Skeletal muscle tissue (tissue), 4 donors: ENCODE results near the gene SAT2. TPM values are rescaled to one million over a fixed set of nuclear protein-coding genes. Genes with fewer than 3 reads are reported as not detected.

Experiments
- H3K27ac ChIP-seq: one replicate; pipeline ENCODE4 v1.7.0; 2013; ENCODE audit warnings: mild to moderate bottlenecking, low read depth, low read length, inconsistent platforms
- H3K27me3 ChIP-seq, 3 donors: one replicate each; pipeline ENCODE4 v1.7.0; 2013; ENCODE audit warnings: low read length in 3 of 3; ENCODE audit not compliant: control insufficient read depth in 3 of 3, insufficient read depth in 3 of 3
- H3K36me3 ChIP-seq, 3 donors: one replicate each; pipeline ENCODE4 v1.7.0; 2013; ENCODE audit warnings: low read length in 3 of 3; ENCODE audit not compliant: control insufficient read depth in 3 of 3, insufficient read depth in 3 of 3
- H3K4me1 ChIP-seq, 3 donors: one replicate each; pipeline ENCODE4 v1.7.0; 2013; ENCODE audit warnings: low read length in 3 of 3, mild to moderate bottlenecking in 3 of 3; ENCODE audit not compliant: control insufficient read depth in 3 of 3, insufficient read depth in 3 of 3
- H3K4me3 ChIP-seq, 3 donors: one replicate each; pipeline ENCODE4 v1.7.0; 2013; ENCODE audit warnings: low read length in 3 of 3
- H3K9ac ChIP-seq, 3 donors: one replicate each; pipeline ENCODE4 v1.7.0; 2013; ENCODE audit warnings: low read length in 3 of 3, mild to moderate bottlenecking in 3 of 3, moderate library complexity in 2 of 3, low read depth in 1 of 3
- H3K9me3 ChIP-seq, 3 donors: one replicate each; pipeline ENCODE4 v1.7.0; 2013; ENCODE audit warnings: low read length in 3 of 3; ENCODE audit not compliant: control insufficient read depth in 3 of 3
- total RNA-seq: library from RNA; depleted of rRNA; stranded (reverse); fragments of >200 nt; gene quantifications from one replicate; pipeline ENCODE4 v1.2.3, GENCODE V29; 2014
- donor health status: Osteomylitis.

Gene SAT2
- total RNA-seq, 1 donor from 2014 or later: 41.2 TPM

DNA sequence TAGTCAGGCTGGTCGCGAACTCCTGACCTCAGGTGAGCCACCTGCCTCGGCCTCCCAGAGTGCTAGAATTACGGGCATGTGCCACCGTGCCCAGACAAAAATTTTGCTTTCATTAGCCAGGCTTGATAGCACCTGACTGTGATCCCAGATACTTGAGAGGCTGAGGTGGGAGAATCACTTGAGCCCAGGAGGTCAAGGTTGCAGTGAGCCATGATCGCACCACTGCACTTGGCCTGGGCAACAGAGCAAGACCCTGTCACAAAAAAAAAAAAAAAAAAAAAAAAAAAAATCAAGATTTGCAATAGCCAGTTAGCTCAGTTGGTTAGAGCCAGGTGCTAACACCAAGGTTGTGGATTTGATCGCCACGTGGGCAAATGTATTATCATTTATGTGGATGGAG lies 6.8 kb downstream of the SAT2 start:
- H3K9ac ChIP-seq: no peak overlapping the region
- H3K27me3 ChIP-seq: no peaks in the 10 kb centered on the region
- H3K36me3 ChIP-seq: peaks cover 0 to under 1% (median under 1%) of the 10 kb centered on the region in 3 donors
- H3K27ac ChIP-seq: no peak overlapping the region
- no peak overlapping the region for H3K4me3 ChIP-seq
- no peaks in the 10 kb centered on the region for H3K4me1 ChIP-seq
- H3K9me3 ChIP-seq: no peaks in the 10 kb centered on the region

DNA sequence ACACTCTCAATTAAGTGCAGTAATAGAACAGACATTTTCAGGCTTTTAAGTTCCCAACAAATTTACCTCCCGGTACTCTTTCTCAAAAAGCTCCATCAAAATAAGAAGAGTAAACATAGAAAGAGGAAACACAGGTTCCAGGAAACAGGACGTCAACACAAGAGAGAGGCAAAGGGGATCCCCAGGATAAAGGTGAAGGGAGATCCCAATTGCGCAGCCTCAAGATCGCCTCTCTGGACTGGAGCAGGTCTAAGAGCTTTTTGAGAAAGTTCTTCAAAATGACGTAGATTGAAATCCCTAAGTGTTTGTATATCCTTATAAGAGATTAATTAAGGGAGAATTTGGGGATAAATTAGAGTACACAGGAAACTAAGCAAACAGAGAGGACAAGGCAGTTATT lies 9.0 kb downstream of the SAT2 start:
- no peaks in the 10 kb centered on the region for H3K27me3 ChIP-seq
- H3K9me3 ChIP-seq: no peaks in the 10 kb centered on the region
- no peak overlapping the region for H3K27ac ChIP-seq
- H3K9ac ChIP-seq: no peak overlapping the region
- H3K4me1 ChIP-seq: peaks cover 5 to 6% (median 6%) of the 10 kb centered on the region in 3 donors
- H3K36me3 ChIP-seq: no peaks in the 10 kb centered on the region
- H3K4me3 ChIP-seq: no peak overlapping the region

DNA sequence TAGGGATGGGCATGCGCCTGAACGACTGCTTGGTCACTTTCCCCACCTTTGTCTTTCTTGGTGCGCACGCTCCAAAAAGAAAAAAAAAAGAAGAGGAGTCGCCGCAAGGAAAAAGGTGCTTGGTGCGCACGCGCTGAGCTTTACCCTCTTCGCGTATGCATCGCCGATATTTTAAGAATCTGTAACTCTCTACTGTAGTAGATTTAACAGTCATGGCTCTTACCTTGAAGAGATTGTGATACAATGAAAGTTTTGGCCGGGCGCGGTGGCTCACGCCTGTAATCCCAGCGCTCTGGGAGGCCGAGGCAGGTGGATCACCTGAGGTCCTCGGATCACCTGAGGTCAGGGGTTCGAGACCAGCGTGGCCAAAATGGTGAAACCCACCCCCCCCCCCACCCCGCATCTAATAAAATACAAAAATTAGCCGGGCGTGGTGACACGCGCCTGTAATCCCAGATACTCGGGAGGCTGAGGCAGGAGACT lies 12.3 kb downstream of the SAT2 start:
- no peaks in the 10 kb centered on the region for H3K27me3 ChIP-seq
- H3K36me3 ChIP-seq: peaks cover 0 to 2% (median 0%) of the 10 kb centered on the region in 3 donors
- H3K4me3 ChIP-seq: peak overlapping the region; percentile 76 to 80 (median 76)
- peaks cover 24 to 27% (median 25%) of the 10 kb centered on the region in 3 donors for H3K4me1 ChIP-seq
- H3K27ac ChIP-seq: peak overlapping the region; percentile 82
- H3K9ac ChIP-seq: peak overlapping the region; percentile 64 to 75 (median 65)
- no peaks in the 10 kb centered on the region for H3K9me3 ChIP-seq

DNA sequence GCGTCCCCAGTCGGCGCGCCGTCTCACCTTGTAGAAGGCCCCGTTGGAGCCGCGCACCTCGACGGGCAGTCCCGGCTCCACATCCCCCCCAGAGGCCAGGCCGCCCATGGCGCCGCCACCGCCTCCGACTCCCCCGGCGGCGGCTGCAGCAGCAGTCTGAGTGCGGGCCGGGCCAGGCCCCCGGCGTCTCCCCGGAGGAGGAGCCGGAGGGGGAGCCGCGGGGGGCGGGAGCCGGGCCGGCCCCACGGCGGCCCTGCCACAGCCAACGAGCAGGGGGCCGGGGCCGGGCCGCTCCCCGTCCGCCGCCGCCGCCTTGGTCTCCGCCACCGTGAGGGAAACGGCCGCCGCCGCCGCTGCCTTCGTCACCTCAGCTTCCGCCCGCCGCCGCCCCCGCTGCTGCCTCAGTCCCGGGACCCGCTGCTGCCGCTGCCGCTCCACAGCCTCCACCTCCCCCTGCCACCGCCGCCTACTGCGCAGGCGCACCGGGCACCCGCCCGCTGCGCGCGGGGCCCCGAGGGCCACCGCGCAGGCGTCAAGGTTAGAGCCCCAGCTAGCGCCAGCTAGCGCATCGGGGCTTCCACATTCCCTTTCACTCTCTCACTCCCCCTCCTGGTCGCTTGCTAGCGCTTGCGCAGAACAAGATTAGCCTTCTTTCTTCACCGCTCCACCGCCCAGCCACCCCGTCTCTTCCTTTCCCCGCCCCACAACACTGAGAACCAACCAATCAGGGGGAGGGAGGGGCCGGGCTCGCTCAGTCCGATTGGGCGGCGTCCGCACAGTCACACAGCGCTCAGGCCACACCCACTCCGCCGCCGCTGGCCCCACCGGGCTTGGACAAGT lies 13.0 kb downstream of the SAT2 start, which contains the start of gene FXR2:
FXR2 (minus strand) TSS at position 473 of the 840 bp plus-strand sequence; CDS start at position 108, 365 bp downstream.
- Histone ChIP-seq H3K4me1 (peaks cover 24 to 27% (median 25%) of the 10 kb centered on the region in 3 donors), H3K9me3 (no peaks in the 10 kb centered on the region), H3K9ac (peak within 1 kb of the TSS; percentile 79 to 93 (median 92))

DNA sequence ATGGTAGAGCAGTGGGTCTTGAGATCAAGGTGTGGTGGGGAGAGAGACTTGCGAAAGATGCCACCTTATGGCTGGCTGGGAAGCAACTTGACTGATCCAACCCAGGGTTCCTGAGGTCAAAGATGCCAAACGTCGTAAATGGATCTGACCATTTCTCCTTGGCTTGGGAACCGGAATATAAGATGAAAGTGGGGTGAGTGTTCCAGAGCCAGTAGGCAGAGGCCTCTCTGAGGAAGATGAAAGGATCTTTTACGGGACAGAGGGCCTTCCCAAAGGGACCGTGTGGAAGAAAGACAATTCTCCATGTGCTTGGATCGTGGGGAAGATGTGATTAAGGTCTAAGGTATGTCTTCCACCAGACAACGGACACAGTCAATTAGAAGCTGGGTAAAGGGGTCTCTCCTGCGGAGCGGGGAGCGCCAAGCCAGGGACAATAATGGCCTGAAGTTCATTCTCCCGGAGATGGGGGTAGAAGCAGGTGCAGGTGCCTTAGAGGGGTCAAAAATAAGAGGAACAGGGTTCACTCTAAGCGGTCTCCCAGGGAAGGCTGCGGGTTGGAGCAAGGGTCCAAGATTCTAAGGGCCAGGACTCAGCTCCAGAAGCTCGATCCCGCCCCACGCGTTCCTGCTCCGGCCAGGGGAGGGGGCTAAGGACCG lies 13.7 kb downstream of the SAT2 start:
- Histone ChIP-seq H3K4me1 (peaks cover 24 to 29% (median 27%) of the 10 kb centered on the region in 3 donors), H3K27me3 (no peaks in the 10 kb centered on the region), H3K9ac (peak overlapping the region; percentile 79 to 93 (median 92)), H3K4me3 (peak overlapping the region; percentile 80 to 90 (median 87)), H3K27ac (peak overlapping the region; percentile 82), H3K36me3 (peaks cover 0 to 2% (median 0%) of the 10 kb centered on the region in 3 donors), H3K9me3 (no peaks in the 10 kb centered on the region)

More for the DNA sequence above, 13.0 kb downstream of the SAT2 start, which contains the start of gene FXR2:
- H3K27me3 ChIP-seq: no peaks in the 10 kb centered on the region
- peak within 1 kb of the TSS; percentile 82 for H3K27ac ChIP-seq
- H3K36me3 ChIP-seq: peaks cover 0 to 2% (median 0%) of the 10 kb centered on the region in 3 donors
- peak within 1 kb of the TSS; percentile 80 to 90 (median 87) for H3K4me3 ChIP-seq

DNA sequence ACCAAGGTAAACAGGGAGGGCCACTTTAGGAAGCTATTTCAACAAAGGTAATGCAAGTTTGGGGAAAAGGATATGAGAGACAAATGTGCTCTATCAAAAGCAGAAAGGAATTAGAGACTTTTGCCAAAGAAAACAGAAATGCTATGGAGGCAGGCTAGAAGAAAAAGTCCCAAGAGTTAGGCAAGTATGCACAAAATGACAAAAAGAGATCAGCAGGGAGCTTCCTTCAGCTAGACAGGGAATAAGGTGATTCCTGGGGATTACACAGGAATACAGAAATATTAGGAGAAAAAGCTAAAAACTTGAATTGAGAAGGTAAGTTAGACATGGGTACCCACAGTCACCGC lies 15.4 kb downstream of the SAT2 start:
- Histone ChIP-seq H3K4me1 (peaks cover 24 to 29% (median 27%) of the 10 kb centered on the region in 3 donors), H3K9ac (no peak overlapping the region), H3K4me3 (no peak overlapping the region), H3K36me3 (peaks cover 0 to 5% (median 2%) of the 10 kb centered on the region in 3 donors), H3K27me3 (no peaks in the 10 kb centered on the region), H3K9me3 (no peaks in the 10 kb centered on the region), H3K27ac (peak overlapping the region; percentile 6)

DNA sequence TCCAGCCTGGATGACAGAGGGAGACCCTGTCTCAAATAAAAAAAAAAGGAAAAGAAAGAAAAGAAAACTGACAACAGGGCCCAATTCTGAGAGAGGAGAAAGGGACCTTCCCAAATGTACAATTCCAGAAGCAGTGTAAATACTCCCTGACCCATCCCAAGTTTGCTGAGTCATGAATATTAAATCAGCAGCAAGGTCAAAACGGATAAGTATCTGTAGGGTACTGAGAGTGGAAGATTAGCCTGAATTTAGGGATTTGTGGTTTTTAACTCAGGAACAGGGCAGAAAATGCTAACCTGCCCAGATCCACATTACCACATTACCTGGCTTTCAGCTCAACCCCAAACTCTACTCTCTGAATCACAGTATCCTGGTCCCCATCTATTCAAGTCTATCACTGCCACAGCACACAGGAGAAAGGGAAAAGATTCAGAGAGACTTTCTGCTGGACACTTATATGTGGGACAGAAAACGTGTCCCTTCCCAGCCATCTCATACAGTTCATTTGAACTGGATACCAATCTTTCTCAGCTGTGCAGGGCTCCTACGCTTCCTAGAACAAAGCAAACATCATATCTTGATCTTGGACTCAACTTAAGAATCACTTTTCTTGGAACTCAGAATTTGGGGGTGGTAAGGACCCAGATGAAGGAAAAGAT lies 15.9 kb downstream of the SAT2 start:
- Histone ChIP-seq H3K4me3 (peak overlapping the region in 1 of 3 donors; percentile 11), H3K27me3 (no peaks in the 10 kb centered on the region), H3K9me3 (no peaks in the 10 kb centered on the region), H3K9ac (peak overlapping the region in 1 of 3 donors; percentile 14), H3K36me3 (peaks cover 0 to 5% (median 2%) of the 10 kb centered on the region in 3 donors), H3K27ac (peak overlapping the region; percentile 6), H3K4me1 (peaks cover 26 to 31% (median 27%) of the 10 kb centered on the region in 3 donors)

DNA sequence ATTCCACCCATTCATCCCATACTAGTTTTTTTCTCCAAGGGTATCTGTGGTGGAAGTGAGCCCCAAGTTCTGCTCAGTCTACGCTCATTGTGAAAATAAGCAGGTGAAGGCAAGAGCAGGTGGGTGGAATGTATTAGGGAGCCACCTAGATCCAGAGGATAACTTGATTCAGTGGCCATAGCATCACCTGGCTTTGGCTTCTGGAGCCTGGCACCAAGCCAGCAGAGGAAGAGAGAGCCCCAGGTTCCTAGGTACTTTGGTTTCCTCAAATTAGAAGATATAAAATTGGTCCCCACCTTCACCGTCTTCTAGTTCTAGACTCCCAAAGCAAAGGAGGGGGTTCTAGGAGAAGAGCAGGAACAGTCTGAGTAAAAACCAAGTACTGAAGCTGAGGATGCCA lies 17.0 kb downstream of the SAT2 start:
- Histone ChIP-seq H3K9me3 (no peaks in the 10 kb centered on the region), H3K4me3 (no peak overlapping the region), H3K9ac (no peak overlapping the region), H3K27ac (no peak overlapping the region), H3K36me3 (peaks cover 0 to 7% (median 2%) of the 10 kb centered on the region in 3 donors), H3K4me1 (peaks cover 34 to 37% (median 35%) of the 10 kb centered on the region in 3 donors), H3K27me3 (no peaks in the 10 kb centered on the region)

DNA sequence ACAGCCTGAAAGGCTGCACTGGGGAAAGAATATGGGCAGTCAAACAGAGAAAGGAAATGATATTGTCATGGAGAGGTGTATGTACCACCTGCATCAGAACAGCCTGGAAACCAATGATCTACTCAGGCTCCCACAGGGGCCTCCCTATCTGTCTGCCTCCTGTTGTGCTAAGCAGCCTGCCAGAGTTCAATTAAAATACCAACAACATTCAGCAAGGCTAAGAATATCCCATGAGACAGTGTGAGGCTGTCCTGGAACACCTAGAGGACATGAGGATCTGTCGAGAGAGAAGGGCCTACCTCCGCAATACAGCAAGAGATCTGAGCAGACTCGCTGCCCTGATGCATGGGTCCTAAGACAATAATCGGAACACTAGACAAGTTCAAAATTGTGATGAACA lies 21.3 kb downstream of the SAT2 start:
- H3K4me3 ChIP-seq: no peak overlapping the region
- H3K9me3 ChIP-seq: no peaks in the 10 kb centered on the region
- no peaks in the 10 kb centered on the region for H3K27me3 ChIP-seq
- H3K4me1 ChIP-seq: peaks cover 11 to 14% (median 11%) of the 10 kb centered on the region in 3 donors
- H3K9ac ChIP-seq: peak overlapping the region in 2 of 3 donors; percentile 47 to 68
- peak overlapping the region; percentile 88 for H3K27ac ChIP-seq
- peaks cover 20 to 37% (median 28%) of the 10 kb centered on the region in 3 donors for H3K36me3 ChIP-seq
